ENCODE results near the gene ZFP64.
"Not testable (repeated sequence)": the region's sequence is repeated elsewhere in the genome, so short reads cannot be mapped to it uniquely, and the experiment has no call there.

Gene ZFP64

GRCh38 chr20:52201395-52201794, 9.8 kb upstream of the ZFP64 start:
- DNase-seq = no peak

- DNase-seq = no peak
Measured at GRCh38 chr20:52200870-52201269, 9.3 kb upstream of the ZFP64 start.

- DNase-seq = no peak
Measured at GRCh38 chr20:52196845-52197244, 5.3 kb upstream of the ZFP64 start.

DNA sequence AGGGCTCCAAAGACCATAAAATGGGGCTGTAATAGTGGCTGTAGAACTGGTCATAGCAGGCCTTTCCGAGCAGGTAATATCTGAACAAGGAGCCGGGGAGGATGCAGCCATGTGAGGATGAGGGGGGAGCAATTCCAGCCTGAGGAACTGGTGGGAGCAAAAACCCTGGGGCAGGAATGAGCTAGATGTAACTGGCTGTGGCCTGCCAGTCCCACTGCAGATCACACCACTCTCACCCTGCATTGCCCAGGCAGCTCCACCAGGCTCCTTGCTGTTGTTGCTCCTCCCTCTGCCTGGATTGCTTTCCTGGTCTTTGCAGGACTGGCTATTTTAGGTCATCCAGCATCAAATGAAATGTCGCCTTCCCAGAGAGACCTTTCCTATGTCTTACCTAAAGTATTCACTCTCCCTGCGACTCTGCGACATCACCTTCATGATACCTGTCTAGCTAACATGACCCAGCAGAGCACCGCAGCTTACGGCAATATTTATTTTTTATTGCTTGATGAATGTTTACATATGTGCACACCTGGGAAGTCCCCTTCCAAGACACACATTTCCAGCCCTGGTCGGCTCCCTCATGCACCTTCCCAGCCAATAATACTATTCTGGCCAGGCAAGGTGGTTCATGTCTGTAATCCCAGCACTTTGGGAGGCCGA, 2.4 kb upstream of the ZFP64 start:
- no peak for DNase-seq

DNA sequence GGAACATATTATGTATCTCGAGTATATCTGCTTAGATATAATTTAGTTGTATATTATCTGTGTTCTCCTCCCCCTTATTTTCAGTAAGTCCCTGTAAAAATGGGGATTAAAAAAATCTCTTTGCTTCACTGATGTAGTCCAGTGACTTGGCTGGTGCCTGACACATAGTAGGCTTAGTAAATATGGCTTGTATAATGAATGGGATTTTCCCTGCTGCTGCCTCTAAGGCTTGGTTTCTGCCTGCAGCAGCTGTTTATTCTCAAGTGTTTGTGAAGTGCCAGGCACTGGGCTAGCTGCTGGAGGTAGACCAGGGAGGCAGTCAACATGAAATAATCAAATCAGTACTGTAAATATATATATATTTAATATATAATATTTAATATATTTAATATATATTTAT, 1.6 kb upstream of the ZFP64 start:
- no peak for DNase-seq

DNA sequence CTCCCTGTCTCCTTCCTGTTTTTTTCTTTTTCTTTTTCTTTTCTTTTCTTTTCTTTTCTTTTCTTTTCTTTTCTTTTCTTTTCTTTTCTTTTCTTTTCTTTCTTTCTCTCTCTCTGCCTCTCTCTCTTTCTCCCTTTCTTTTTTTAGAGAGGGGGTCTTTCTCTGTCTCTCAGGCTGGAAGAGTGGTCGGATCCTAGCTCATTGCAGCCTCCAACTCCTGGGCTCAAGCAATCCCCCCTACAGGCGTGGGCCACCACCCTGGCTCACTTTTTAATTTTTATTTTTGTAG, 1.1 kb upstream of the ZFP64 start:
- not testable (repeated sequence) for DNase-seq

DNA sequence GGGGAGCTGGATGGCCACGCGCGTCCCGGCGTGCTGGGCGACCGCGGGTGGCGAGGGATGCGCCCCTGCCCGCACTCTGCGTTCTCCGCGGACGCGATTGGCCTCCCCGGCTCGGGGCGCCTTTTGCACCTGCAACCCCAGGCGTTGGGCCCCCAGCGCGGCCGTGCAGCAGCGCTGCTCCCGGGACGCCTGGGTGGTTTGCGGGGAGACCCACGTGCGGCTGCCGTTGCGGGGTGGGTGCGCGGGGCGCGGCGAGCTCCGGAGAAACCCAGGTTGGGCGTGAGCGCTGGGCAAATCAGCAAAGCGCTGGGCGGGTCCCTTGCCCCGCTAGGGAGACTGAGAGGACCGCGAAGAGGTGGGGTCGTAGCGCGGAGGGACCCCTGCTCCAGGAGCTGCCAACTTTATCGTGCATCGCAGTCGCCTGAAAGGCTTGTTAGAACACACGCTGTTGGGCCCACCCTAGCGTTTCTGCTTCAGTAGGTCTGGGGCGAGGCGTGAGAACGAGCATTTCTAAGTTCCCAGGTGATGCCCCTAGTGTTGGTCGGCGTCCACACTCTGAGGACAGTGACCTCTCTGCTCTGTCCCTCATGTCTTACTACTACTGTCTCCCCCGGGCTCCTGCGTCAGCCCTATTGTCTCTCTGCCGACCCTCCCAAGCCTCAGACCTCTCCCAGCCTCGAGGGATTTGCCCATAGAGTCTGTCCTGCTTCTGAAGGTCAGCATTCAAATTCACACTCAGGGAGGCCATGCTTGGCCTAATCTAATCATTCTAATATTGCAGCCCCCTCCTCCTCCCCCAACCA, 538 bp upstream of the ZFP64 start:
- peak; percentile 59 to 62 for DNase-seq

- peak; percentile 47 to 52 for DNase-seq
Measured at GRCh38 chr20:52190437-52191131, 995 bp downstream of the ZFP64 start.

GRCh38 chr20:52181766-52182165, 9.8 kb downstream of the ZFP64 start:
- no peak for DNase-seq

DNA sequence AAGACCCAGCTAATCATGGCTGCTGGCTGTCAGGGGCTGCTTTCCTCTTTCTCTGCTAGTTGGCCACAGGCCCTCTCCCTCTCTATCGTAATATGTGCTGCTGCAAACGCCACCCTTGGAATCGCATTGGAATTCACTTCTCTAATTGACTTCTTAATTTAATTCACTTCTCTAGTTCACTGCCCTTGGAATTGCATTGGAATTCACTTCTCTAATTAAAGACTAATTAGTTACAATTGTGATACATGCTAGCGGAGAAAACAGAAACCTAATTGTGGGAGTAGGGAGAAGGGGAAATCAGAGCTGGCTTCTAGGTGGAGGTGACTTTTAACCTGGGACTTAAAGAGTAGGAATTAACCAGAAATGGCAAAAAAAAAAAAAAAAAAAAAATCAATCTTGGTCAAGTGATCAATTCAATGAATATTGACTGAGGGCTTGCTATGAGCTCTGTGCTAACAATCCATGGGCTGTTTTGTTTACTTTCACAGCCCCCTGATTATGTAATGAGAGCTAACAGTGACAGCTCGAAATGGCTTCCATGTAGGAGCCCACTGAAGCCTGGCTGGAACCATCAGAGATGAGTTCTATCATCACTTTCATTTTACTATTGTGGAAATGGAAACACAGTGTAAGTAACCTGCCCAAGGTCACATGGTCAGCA, 11.3 kb downstream of the ZFP64 start:
- no peak for DNase-seq

DNA sequence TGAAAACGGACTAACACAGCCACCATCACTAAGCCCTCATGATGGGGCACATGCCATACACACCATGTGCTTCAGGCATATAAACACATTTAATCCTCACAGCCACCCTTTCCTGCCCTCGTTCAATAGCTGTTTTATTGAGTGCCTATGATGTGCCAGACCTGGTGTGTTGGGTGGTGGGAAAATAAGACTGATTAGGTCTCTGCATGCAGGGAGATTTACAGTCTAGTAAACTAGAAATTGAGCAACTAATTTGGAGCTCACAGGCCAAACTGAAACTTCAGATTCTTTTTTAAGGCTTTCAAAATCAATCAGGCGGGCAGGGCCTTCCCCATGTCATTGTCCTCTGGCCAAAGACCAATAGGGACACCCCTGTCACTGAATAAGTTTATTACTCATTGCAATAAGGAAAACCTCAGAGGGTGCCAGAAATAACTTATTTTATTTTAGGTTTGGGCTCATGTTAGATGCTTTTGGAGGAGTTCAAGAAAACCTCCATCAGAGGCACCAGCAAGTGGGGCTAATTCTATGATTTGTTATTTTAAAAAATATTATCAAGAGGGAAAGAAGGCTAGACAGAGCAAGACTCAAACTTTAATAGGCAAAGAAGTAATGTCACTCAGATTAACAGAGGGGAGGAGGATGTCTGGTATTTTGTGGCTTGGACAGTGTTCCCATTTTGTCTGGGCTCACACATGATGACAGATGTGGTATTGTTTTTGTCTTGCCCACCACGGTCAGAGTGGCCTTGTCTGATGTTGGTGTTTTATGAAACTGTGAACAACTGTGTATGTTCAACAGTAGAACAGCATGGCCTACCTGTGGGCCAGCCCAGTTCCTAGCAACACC, 12.0 kb downstream of the ZFP64 start:
- DNase-seq = no peak

GRCh38 chr20:52178691-52179090, 12.9 kb downstream of the ZFP64 start:
- no peak for DNase-seq

GRCh38 chr20:52175840-52176239, 15.7 kb downstream of the ZFP64 start:
- no peak for DNase-seq

DNA sequence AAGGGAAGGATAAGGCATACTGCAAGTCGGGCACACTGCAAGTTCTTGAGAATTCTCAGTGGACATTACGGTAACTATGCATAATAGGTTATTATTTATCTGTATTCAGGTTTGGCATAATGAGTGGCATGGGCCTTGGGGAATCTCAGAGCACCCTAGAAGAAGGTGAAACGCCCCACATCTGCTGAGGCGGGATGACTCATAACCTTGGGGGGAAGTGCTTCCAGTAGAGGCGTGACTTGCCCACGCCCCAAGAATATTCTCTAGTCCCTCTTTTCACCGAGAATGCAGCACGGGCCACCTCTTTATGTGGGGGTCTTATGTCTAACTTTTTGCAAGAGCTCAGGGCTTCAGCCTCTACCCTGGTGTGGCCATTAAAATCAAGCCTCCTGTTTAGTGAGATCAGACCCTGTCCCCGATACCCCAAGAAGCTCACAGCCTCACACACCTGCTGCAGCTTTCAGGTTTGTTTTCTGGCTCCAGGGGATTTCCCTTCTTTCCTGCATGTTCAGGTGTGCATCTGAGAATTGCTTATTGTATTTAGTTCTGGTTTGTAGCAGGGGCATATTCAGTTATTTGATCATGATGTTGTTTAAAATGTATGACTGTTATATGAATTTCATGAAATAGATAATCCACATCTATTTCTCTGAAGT, 19.1 kb downstream of the ZFP64 start:
- DNase-seq = no peak

DNA sequence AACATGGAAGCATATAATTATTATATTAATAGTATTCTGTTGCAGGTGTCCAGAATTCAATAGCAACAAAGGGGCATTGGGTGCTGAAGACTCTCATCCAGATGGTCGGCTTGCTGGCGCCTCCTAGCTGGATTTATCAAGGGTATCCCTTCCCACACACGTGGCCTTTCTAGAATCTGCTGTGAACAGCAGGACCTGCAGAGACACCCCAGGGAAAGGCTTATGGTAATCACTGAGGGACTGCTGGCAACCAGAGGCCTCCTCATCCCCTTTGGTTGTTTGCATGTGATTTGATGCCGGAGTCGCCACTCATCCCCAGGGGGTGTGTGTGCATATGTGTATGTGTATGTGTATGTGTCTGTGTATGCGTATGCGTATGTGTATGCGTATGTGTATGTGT, 20.6 kb downstream of the ZFP64 start:
- DNase-seq = no peak

GRCh38 chr20:52168116-52168515, 23.5 kb downstream of the ZFP64 start:
- DNase-seq = no peak

DNA sequence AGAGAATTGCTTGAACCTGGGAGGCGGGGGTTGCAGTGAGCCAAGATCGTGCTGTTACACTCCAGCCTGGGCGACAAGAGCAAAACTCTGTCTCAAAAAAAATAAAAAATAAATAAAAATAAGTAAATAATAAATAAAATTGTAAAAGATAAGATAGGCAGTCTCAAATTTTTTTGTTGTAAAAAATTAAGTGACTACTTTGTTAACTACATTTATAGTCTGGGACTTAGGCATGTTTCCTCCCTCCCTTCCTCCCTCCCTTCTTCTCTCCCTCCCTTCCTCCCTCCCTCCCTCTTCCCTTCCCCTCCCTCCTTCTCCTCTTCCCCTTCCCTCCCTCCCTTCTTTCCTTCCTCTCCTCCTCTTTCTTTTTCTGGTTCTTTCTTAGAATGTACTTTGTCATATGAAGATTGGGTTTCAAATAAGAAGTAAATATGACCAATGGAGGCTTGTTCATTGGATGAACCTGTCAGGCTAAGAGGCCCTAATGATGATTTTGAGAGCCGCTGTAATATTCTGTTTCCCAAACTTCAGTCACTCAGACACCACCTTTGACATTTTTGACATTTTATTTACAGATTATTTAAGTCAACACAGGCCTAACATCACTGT, 24.2 kb downstream of the ZFP64 start:
- no peak for DNase-seq

DNA sequence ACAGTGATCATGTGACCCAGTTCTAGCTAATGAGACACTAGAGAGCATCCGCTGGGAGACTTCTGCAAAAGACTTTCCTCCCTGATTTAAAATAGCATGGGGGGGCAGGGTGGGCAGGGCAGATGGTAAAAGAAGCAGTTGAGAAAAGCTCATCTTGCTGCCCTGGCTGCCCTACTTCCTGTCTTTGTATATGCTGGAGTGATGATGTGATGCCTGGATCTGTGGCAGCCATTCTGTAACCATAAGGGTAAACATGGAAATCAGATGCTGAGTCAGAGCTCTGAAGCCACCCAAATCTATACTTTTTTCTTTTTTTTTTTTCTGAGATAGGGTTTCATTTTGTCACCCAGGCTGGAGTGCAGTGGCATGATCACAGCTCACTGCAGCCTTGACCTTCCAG, 25.4 kb downstream of the ZFP64 start:
- no peak for DNase-seq

DNA sequence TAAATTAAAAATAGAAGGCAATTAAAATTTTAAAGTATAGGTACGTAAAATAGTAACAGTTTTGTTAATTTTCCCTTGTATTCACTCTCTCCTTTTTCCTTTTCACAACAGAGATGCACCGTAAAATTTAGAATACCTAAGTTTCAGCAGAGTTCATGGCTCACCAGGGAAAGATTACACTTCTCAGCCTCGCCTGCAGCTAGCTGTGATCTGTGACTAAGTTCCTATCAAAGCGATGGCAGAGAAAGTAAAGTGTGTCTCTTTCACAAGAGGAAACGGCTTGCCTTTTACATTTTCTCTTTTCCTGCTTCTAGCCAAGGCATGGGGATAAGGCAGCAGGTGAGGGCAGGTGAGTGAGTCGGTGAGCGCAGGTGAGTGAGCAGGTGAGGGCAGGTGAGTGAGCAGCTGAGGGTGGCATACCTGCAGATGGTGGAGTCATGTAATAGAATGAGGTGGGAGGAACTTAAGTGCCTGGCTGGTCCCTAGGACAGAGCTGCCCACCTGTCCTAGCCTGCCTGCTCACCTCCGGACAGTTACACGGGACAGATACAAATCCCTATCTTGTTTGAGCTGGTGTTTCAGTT, 30.9 kb downstream of the ZFP64 start:
- no peak for DNase-seq

DNA sequence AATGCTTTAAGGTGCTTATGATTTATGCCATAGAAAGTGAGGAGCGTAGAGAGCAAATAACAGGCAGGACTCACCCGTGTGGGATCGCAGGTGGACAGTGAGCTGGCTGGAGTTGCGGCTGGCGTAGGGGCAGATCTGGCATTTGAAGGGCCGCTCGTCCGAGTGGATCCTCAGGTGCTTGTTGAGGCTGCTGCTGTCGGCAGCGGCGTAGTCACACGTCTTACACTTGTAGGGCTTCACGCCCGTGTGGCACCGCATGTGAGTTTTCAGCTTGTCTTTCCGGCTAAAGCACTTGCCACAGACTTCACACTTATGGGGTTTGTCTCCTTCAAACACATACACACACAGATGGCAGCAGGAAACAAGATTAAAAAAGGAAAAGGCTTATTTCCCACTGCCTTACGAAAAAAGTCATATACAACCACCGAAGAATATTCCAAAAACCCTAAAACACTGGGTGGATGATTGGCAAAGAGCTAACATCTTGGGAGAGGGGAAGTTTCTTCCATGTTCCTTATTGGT, 31.5 kb downstream of the ZFP64 start:
- no peak for DNase-seq

GRCh38 chr20:52154575-52154974, 37.0 kb downstream of the ZFP64 start:
- no peak for DNase-seq
